Thymus (tissue), 14 donors: ENCODE results near the gene HS2ST1. TPM values are rescaled to one million over a fixed set of nuclear protein-coding genes. Genes with fewer than 3 reads are reported as not detected.
"Not testable (repeated sequence)": the region's sequence is repeated elsewhere in the genome, so short reads cannot be mapped to it uniquely, and the experiment has no call there.

Experiments
- DNase-seq, 9 donors: peaks; one replicate each; pipeline ENCODE4 v3.0.0-alpha.2; 2013; ENCODE audit warnings: low spot score in 9 of 9, low read depth in 6 of 9, missing footprints in 1 of 9
- H3K27ac ChIP-seq, 2 donors: one replicate each; pipeline ENCODE4 v1.5.1; 2013; ENCODE audit warnings: control low read depth in 1 of 2, low read depth in 1 of 2, low read length in 1 of 2, mild to moderate bottlenecking in 1 of 2, moderate library complexity in 1 of 2
- H3K27me3 ChIP-seq, 2 donors: one replicate each; pipeline ENCODE4 v1.5.1; 2013; ENCODE audit warnings: low read length in 1 of 2; ENCODE audit not compliant: control insufficient read depth in 2 of 2, insufficient read depth in 1 of 2
- H3K36me3 ChIP-seq, 2 donors: one replicate each; pipeline ENCODE4 v1.5.1; 2013; ENCODE audit warnings: low read length in 1 of 2, mild to moderate bottlenecking in 1 of 2, moderate library complexity in 1 of 2; ENCODE audit not compliant: control insufficient read depth in 2 of 2, insufficient read depth in 2 of 2
- H3K4me1 ChIP-seq, 2 donors: one replicate each; pipeline ENCODE4 v1.5.1; 2013; ENCODE audit warnings: low read length in 2 of 2; ENCODE audit not compliant: control insufficient read depth in 2 of 2, insufficient read depth in 2 of 2
- H3K4me3 ChIP-seq, 2 donors: one replicate each; pipeline ENCODE4 v1.5.1; 2013; ENCODE audit warnings: low read length in 2 of 2, control low read depth in 1 of 2, mild to moderate bottlenecking in 1 of 2
- H3K9me3 ChIP-seq, 2 donors: one replicate each; pipeline ENCODE4 v1.5.1; 2013; ENCODE audit warnings: low read length in 1 of 2, mild to moderate bottlenecking in 1 of 2; ENCODE audit not compliant: control insufficient read depth in 2 of 2, insufficient read depth in 1 of 2
- WGBS: extraction: QIAGEN DNeasy Blood & Tissue Kit; methylation state at CpG from one replicate; pipeline ENCODE4 v1.1.7; 2013; 5-methylcytosine and 5-hydroxymethylcytosine counted together
- long read RNA-seq, 10 donors: transcript quantifications; one replicate each; lab custom pipeline, GENCODE V29; 2026
- polyA plus RNA-seq: library from polyadenylated mRNA; stranded (reverse); fragments of 200-250 nt; gene quantifications from one replicate; pipeline ENCODE4 v1.2.3, GENCODE V29; 2013
- total RNA-seq: library from RNA; stranded (reverse); fragments of 120-200 nt; gene quantifications from one replicate; pipeline ENCODE4 v1.2.4, GENCODE V29; 2013
- donor health status: healthy.

The HS2ST1 gene
- total RNA-seq, result 11.5 TPM
- 9.7 TPM for polyA plus RNA-seq
- long read RNA-seq, donor 1, full-length matches to known transcripts, result 1 of 1 reads
- long read RNA-seq, donor 1, partial matches to known transcripts, result 0 of 1 reads
- long read RNA-seq, donor 1, other reads (novel, unspliced or antisense), result 0 of 1 reads
- long read RNA-seq, donor 2, full-length matches to known transcripts, result 11 of 11 reads
- long read RNA-seq, donor 2, partial matches to known transcripts, result 0 of 11 reads
- long read RNA-seq, donor 2, other reads (novel, unspliced or antisense), result 0 of 11 reads
- long read RNA-seq, donor 3, full-length matches to known transcripts, result 8 of 8 reads
- long read RNA-seq, donor 3, partial matches to known transcripts, result 0 of 8 reads
- long read RNA-seq, donor 3, other reads (novel, unspliced or antisense), result 0 of 8 reads
- long read RNA-seq, donor 4, full-length matches to known transcripts, result 1 of 1 reads
- long read RNA-seq, donor 4, partial matches to known transcripts, result 0 of 1 reads
- long read RNA-seq, donor 4, other reads (novel, unspliced or antisense), result 0 of 1 reads
- long read RNA-seq, donor 5, full-length matches to known transcripts, result 4 of 4 reads
- long read RNA-seq, donor 5, partial matches to known transcripts, result 0 of 4 reads
- long read RNA-seq, donor 5, other reads (novel, unspliced or antisense), result 0 of 4 reads
- long read RNA-seq, donor 6, full-length matches to known transcripts, result 9 of 9 reads
- long read RNA-seq, donor 6, partial matches to known transcripts, result 0 of 9 reads
- long read RNA-seq, donor 6, other reads (novel, unspliced or antisense), result 0 of 9 reads
- long read RNA-seq, donor 7, full-length matches to known transcripts, result 7 of 14 reads
- long read RNA-seq, donor 7, partial matches to known transcripts, result 7 of 14 reads
- long read RNA-seq, donor 7, other reads (novel, unspliced or antisense), result 0 of 14 reads
- long read RNA-seq, donor 8, full-length matches to known transcripts, result 3 of 3 reads
- long read RNA-seq, donor 8, partial matches to known transcripts, result 0 of 3 reads
- long read RNA-seq, donor 8, other reads (novel, unspliced or antisense), result 0 of 3 reads
- long read RNA-seq, donor 9, full-length matches to known transcripts, result 3 of 3 reads
- long read RNA-seq, donor 9, partial matches to known transcripts, result 0 of 3 reads
- long read RNA-seq, donor 9, other reads (novel, unspliced or antisense), result 0 of 3 reads
- long read RNA-seq, donor 10, full-length matches to known transcripts, result 4 of 4 reads
- long read RNA-seq, donor 10, partial matches to known transcripts, result 0 of 4 reads
- long read RNA-seq, donor 10, other reads (novel, unspliced or antisense), result 0 of 4 reads

GRCh38 chr1:86914601-86914997 is at the start of gene HS2ST1:
Gene HS2ST1 (plus strand): TSS chr1:86914635.
- Histone ChIP-seq H3K4me1 (peaks cover 11 to 14% of the 10 kb centered on the region in 2 donors), H3K4me3 (peak within 1 kb of the TSS; percentile 90 to 92), H3K36me3 (peaks cover 0 to 10% of the 10 kb centered on the region in 2 donors), H3K9me3 (peaks cover 0 to 6% of the 10 kb centered on the region in 2 donors), H3K27ac (peak within 1 kb of the TSS; percentile 92 to 97), H3K27me3 (no peaks in the 10 kb centered on the region)
- under 1% methylated on average over 45 of the region's 45 CpGs for whole genome bisulfite sequencing
- DNase-seq, result no peak

DNA sequence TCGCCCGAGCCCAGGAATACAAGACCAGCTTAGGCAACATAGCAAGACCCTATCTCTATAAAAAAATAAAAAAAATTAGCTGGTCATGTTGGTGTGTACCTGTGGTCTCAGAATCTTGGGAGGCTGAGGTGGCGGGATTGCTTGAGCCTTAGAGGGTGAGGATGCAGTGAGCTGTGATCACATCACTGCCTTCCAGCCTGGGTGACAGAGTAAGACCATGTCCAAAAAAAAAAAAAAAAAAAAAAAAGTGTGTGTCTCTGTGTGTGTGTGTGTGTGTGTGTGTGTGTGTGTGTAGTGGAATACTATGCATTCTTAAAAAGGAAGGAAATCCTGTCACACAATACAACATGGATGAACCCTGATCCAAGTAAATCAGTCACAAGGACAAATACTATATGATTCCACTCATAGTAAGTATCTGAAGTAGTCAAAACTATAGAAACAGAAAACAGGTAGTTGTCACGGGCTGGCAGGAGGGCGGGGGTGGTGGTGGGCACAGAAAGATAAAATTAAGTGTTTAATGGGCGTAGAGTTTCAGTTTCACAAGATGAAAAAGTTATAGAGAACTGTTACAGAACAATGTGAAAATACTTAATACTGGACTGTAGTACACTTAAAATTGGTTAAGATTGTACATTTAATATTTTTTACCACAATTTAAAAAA is 48.3 kb upstream of the HS2ST1 start:
- no peak for DNase-seq
- H3K4me1 ChIP-seq, result no peaks in the 10 kb centered on the region
- H3K9me3 ChIP-seq, result no peaks in the 10 kb centered on the region
- WGBS, result 79% methylated on average over 6 of the region's 6 CpGs
- no peaks in the 10 kb centered on the region for H3K27me3 ChIP-seq
- H3K27ac ChIP-seq, result no peak overlapping the region
- peaks cover 3% of the 10 kb centered on the region in 2 donors for H3K36me3 ChIP-seq
- no peak overlapping the region for H3K4me3 ChIP-seq

DNA sequence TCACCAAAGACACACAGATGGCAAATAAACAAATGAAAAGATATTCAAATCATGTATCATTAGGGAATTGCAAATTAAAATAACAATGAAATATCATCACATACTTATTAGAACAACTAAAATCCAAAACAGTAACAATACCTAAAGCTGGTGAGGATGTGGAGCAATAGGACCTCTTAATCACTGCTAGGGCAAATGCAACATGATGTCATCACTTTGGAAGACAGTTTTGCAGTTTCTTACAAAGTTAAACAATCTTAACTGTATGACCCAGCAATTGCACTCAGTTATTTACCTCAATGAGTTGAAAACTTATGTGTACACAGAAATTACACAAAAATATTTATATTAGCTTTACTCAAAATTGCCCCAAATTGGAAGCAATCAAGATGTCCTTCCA is 47.8 kb upstream of the HS2ST1 start:
- DNase-seq, result no peak
- H3K27ac ChIP-seq, result no peak overlapping the region
- H3K27me3 ChIP-seq, result no peaks in the 10 kb centered on the region

GRCh38 chr1:86867278-86867677 is 47.2 kb upstream of the HS2ST1 start:
- H3K27me3 ChIP-seq, H3K4me3 ChIP-seq, H3K9me3 ChIP-seq, H3K27ac ChIP-seq, DNase-seq, H3K36me3 ChIP-seq, H3K4me1 ChIP-seq: not testable (repeated sequence)
- 97% methylated on average over 4 of the region's 4 CpGs for WGBS

More for the DNA sequence above, 47.8 kb upstream of the HS2ST1 start:
- Histone ChIP-seq H3K36me3 (peaks cover 3% of the 10 kb centered on the region in 2 donors), H3K9me3 (no peaks in the 10 kb centered on the region), H3K4me3 (no peak overlapping the region), H3K4me1 (no peaks in the 10 kb centered on the region)

GRCh38 chr1:86868477-86868876 is 46.0 kb upstream of the HS2ST1 start:
- H3K9me3 ChIP-seq, result no peaks in the 10 kb centered on the region
- peaks cover 8% of the 10 kb centered on the region in 2 donors for H3K36me3 ChIP-seq
- H3K27ac ChIP-seq, result no peak overlapping the region
- H3K27me3 ChIP-seq, result no peaks in the 10 kb centered on the region
- WGBS, result 98% methylated on average over 1 of the region's 1 CpG
- H3K4me1 ChIP-seq, result no peaks in the 10 kb centered on the region
- no peak for DNase-seq
- H3K4me3 ChIP-seq, result no peak overlapping the region

GRCh38 chr1:86871001-86871400 is 43.4 kb upstream of the HS2ST1 start:
- no peak overlapping the region for H3K27ac ChIP-seq
- H3K27me3 ChIP-seq, result no peaks in the 10 kb centered on the region
- H3K4me1 ChIP-seq, result no peaks in the 10 kb centered on the region
- 98% methylated on average over 3 of the region's 3 CpGs for WGBS
- no peaks in the 10 kb centered on the region for H3K9me3 ChIP-seq
- H3K36me3 ChIP-seq, result peaks cover 5% of the 10 kb centered on the region in 2 donors
- no peak overlapping the region for H3K4me3 ChIP-seq
- DNase-seq, result no peak

GRCh38 chr1:86872086-86872485 is 42.3 kb upstream of the HS2ST1 start:
- Histone ChIP-seq H3K4me1 (no peaks in the 10 kb centered on the region), H3K9me3 (no peaks in the 10 kb centered on the region), H3K36me3 (peaks cover 5% of the 10 kb centered on the region in 2 donors), H3K27me3 (no peaks in the 10 kb centered on the region), H3K27ac (no peak overlapping the region), H3K4me3 (no peak overlapping the region)
- 99% methylated on average over 8 of the region's 8 CpGs for WGBS
- DNase-seq, result no peak

GRCh38 chr1:86875722-86876121 is 38.7 kb upstream of the HS2ST1 start:
- WGBS, result 93% methylated on average over 1 of the region's 1 CpG
- Histone ChIP-seq H3K4me3 (no peak overlapping the region), H3K4me1 (no peaks in the 10 kb centered on the region), H3K27me3 (no peaks in the 10 kb centered on the region), H3K9me3 (no peaks in the 10 kb centered on the region), H3K27ac (no peak overlapping the region), H3K36me3 (peaks cover 5 to 22% of the 10 kb centered on the region in 2 donors)
- DNase-seq, result no peak
